Stomach (tissue), 4 donors: Measurements from ENCODE around the gene MAN1A1.

Source experiments
- CTCF ChIP-seq, 7 experiments: fragments of 450-650 bp in 4 of 7; fragments of 200-600 bp in 3 of 7; sonication (generic) in 3 of 7; IDR thresholded peaks; one replicate each; pipeline ENCODE4 v1.5.1; 2016 to 2019; ENCODE audit warnings: antibody characterized with exemption in 7 of 7, control low read depth in 2 of 7, mild to moderate bottlenecking in 1 of 7
- POLR2A ChIP-seq, 4 donors: fragments of 450-650 bp; IDR thresholded peaks; one replicate each; pipeline ENCODE4 v1.6.1; 2016; ENCODE audit warnings: antibody characterized with exemption in 4 of 4, control low read depth in 2 of 4, mild to moderate bottlenecking in 1 of 4, moderate library complexity in 1 of 4
- POLR2AphosphoS5 ChIP-seq, 3 donors: sonication (generic); formaldehyde crosslinking; IDR thresholded peaks; one replicate each; pipeline ENCODE4 v1.6.1; 2016; ENCODE audit warnings: antibody characterized with exemption in 3 of 3

DNA sequence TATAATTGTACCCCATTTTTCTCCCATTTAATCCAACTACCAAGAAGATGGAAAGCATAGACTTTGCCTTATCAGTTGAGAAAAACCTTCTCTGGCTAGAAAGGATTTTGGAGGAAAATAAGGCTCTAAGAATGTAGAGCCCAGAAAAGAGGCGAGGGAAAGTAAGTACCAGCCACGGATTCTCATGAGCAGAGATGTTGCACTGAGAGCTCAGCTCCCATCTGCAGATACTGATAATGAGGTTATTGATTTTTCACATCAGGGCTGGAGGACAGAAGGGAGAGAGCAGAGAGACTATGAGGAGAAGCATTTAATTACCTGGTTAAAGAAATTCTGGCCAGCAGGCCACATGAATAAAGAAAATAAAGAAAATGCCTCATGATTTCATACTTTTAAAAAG is 166.7 kb downstream of the MAN1A1 start:
- no peak for TF ChIP-seq CTCF (IDR thresholded peaks at IDR 0.05)
- no peak for TF ChIP-seq POLR2AphosphoS5 (IDR thresholded peaks at IDR 0.05)
- TF ChIP-seq POLR2A (IDR thresholded peaks at IDR 0.05), result no peak
